ENCODE results near the gene LIN52.

LIN52 gene

GRCh38 chr14:74249433-74250375, 164.9 kb downstream of the LIN52 start:
- Histone ChIP-seq H3K27ac (ENCODE audit: low read length) (no peak overlapping the region), H3K4me3 (ENCODE audit: low read depth in 1 of 2, low read length in 2 of 2) (no peak overlapping the region), H3K27me3 (ENCODE audit: insufficient read depth, low read length, poor library complexity) (peaks cover 4% of the 10 kb centered on the region), H3K4me2 (ENCODE audit: insufficient read depth, low read length) (no peak overlapping the region), H2AFZ (ENCODE audit: low read depth, low read length) (no peak overlapping the region), H3K36me3 (ENCODE audit: insufficient read depth, low read length) (no peaks in the 10 kb centered on the region), H3K9me3 (ENCODE audit: insufficient read depth, low read length, severe bottlenecking) (no peaks in the 10 kb centered on the region), H3K9ac (ENCODE audit: low read depth, low read length) (no peak overlapping the region), H4K20me1 (ENCODE audit: insufficient read depth, low read length) (no peaks in the 10 kb centered on the region), H3K79me2 (ENCODE audit: insufficient read depth, low read length) (no peaks in the 10 kb centered on the region), H3K4me1 (ENCODE audit: insufficient read depth, low read length) (peaks cover 11% of the 10 kb centered on the region)
- DNase-seq (no peak), ATAC-seq (ENCODE audit: insufficient read depth, low read depth) (no peak)
- TF ChIP-seq CTCF (IDR thresholded peaks at IDR 0.05; ENCODE audit: borderline replicate concordance, extremely low read depth, low read length, poor library complexity, severe bottlenecking): no peak
- TF ChIP-seq EZH2 (IDR thresholded peaks at IDR 0.05; ENCODE audit: borderline replicate concordance, low read depth, low read length, severe bottlenecking): no peak

All from DND-41 (cell line).